H1 (cell line): Measurements from ENCODE around the gene CITED1. TPM values are rescaled to one million over a fixed set of nuclear protein-coding genes. Genes with fewer than 3 reads are reported as not detected.

ENCODE experiments used
- CTCF ChIA-PET: fragments of 300-600 bp; sonication (Branson Sonifier 250); formaldehyde crosslinking; loops from one replicate; lab custom pipeline; 2021; ENCODE audit not compliant: partially characterized antibody; lab: Charles Lee
- POLR2A ChIA-PET: fragments of 300-600 bp; sonication (Branson Sonifier 250); formaldehyde crosslinking; loops from one replicate; lab custom pipeline; 2021; ENCODE audit warnings: inconsistent platforms; ENCODE audit not compliant: partially characterized antibody; lab: Charles Lee
- DNase-seq, 2 experiments: peaks; one replicate each; pipeline versions ENCODE4 v3.0.0 to v3.0.0-alpha.2; 2010 to 2022; ENCODE audit warnings: low spot score in 2 of 2, low read depth in 1 of 2, mixed read lengths in 1 of 2
- FAIRE-seq: peaks from 2 replicates; lab custom pipeline; 2011; peaks lifted over from hg19 to GRCh38; lab: Jason Lieb, UNC
- H2AFZ ChIP-seq: 2 replicates; pipeline ENCODE4 v1.8.1; 2012; ENCODE audit warnings: low read length, inconsistent platforms
- H2AK5ac ChIP-seq: 2 replicates; pipeline ENCODE4 v1.6.1; 2013; ENCODE audit warnings: low read depth, low read length
- H2BK120ac ChIP-seq: replicated peaks from 2 replicates; pipeline ENCODE3; 2013; ENCODE audit warnings: low read depth, low read length, inconsistent platforms
- H2BK12ac ChIP-seq: 2 replicates; pipeline ENCODE4 v1.6.1; 2013; ENCODE audit warnings: low read depth, low read length
- H2BK15ac ChIP-seq: 2 replicates; pipeline ENCODE4 v1.6.1; 2013; ENCODE audit warnings: low read length
- H2BK20ac ChIP-seq: 2 replicates; pipeline ENCODE4 v1.6.1; 2013; ENCODE audit warnings: low read length
- H2BK5ac ChIP-seq: 2 replicates; pipeline ENCODE4 v1.6.1; 2013; ENCODE audit warnings: low read depth, low read length
- H3K14ac ChIP-seq: 2 replicates; pipeline ENCODE4 v1.6.1; 2013; ENCODE audit warnings: inconsistent platforms; ENCODE audit not compliant: insufficient read length
- H3K18ac ChIP-seq: 2 replicates; pipeline ENCODE4 v1.6.1; 2013; ENCODE audit warnings: low read length; ENCODE audit errors: extremely low read depth
- H3K23ac ChIP-seq: 2 replicates; pipeline ENCODE4 v1.6.1; 2013; ENCODE audit warnings: inconsistent platforms; ENCODE audit not compliant: insufficient read length
- H3K23me2 ChIP-seq: 2 replicates; pipeline ENCODE4 v1.6.1; 2013; ENCODE audit warnings: low read depth, low read length
- H3K27ac ChIP-seq: 2 replicates; pipeline ENCODE4 v1.6.1; 2011; ENCODE audit warnings: low read depth, low read length, inconsistent platforms
- H3K27me3 ChIP-seq, 4 experiments: replicated peaks in 1 of 4; 1 replicate in 1 of 4; 2 replicates in 3 of 4; pipeline versions ENCODE4 v1.6.1 to v1.8.1; 2011 to 2013; ENCODE audit warnings: low read length in 3 of 4, mild to moderate bottlenecking in 3 of 4, inconsistent platforms in 2 of 4, mixed read lengths in 2 of 4, moderate library complexity in 1 of 4; ENCODE audit not compliant: control insufficient read depth in 3 of 4, insufficient read depth in 3 of 4; ENCODE audit errors: extremely low read depth in 1 of 4
- H3K36me3 ChIP-seq, 4 experiments: 2 replicates each; pipeline versions ENCODE4 v1.6.1 to v1.8.1; 2011 to 2013; ENCODE audit warnings: mild to moderate bottlenecking in 4 of 4, low read length in 3 of 4, moderate library complexity in 2 of 4, control low read depth in 1 of 4, inconsistent platforms in 1 of 4; ENCODE audit not compliant: insufficient read depth in 4 of 4, control insufficient read depth in 2 of 4
- H3K4ac ChIP-seq: replicated peaks from 2 replicates; pipeline ENCODE3; 2013; ENCODE audit warnings: low read length, low read depth, mixed read lengths, inconsistent platforms; ENCODE audit not compliant: insufficient read length
- H3K4me1 ChIP-seq, 4 experiments: replicated peaks in 1 of 4; 1 replicate in 1 of 4; 2 replicates in 3 of 4; pipeline versions ENCODE4 v1.6.1 to v1.8.1; 2011 to 2013; ENCODE audit warnings: low read length in 3 of 4, inconsistent platforms in 2 of 4, mixed read lengths in 1 of 4; ENCODE audit not compliant: insufficient read depth in 4 of 4, control insufficient read depth in 3 of 4
- H3K4me2 ChIP-seq, 2 experiments: 2 replicates each; pipeline versions ENCODE4 v1.6.1 to v1.8.1; 2011 to 2013; ENCODE audit warnings: low read depth in 2 of 2, low read length in 2 of 2, control low read depth in 1 of 2, inconsistent platforms in 1 of 2, mild to moderate bottlenecking in 1 of 2; ENCODE audit not compliant: insufficient read depth in 1 of 2
- H3K4me3 ChIP-seq, 4 experiments: fragments of 200-600, 300-600 bp in 1 of 4; sonication (generic), shearing (Covaris generic), sonication (Bioruptor Twin) in 1 of 4; 2 replicates each; pipeline versions ENCODE4 v1.5.1 to v1.8.1; 2011 to 2016; ENCODE audit warnings: low read length in 4 of 4, low read depth in 3 of 4, control low read depth in 2 of 4, inconsistent platforms in 2 of 4, mild to moderate bottlenecking in 2 of 4, mixed read lengths in 1 of 4, moderate library complexity in 1 of 4; ENCODE audit not compliant: insufficient read depth in 2 of 4; ENCODE audit errors: extremely low read depth in 1 of 4
- H3K56ac ChIP-seq: replicated peaks from 2 replicates; pipeline ENCODE3; 2013; ENCODE audit warnings: low read depth, mild to moderate bottlenecking, mixed read lengths, low read length, inconsistent platforms; ENCODE audit not compliant: insufficient read length
- H3K79me1 ChIP-seq: 2 replicates; pipeline ENCODE4 v1.6.1; 2013; ENCODE audit warnings: low read depth, low read length, control low read depth
- H3K79me2 ChIP-seq, 2 experiments: 2 replicates each; pipeline versions ENCODE4 v1.6.1 to v1.8.1; 2012 to 2013; ENCODE audit warnings: low read length in 2 of 2, mild to moderate bottlenecking in 2 of 2, inconsistent platforms in 1 of 2; ENCODE audit not compliant: insufficient read depth in 2 of 2, control insufficient read depth in 1 of 2
- H3K9ac ChIP-seq, 4 experiments: replicated peaks in 1 of 4; 1 replicate in 1 of 4; 2 replicates in 3 of 4; pipeline versions ENCODE4 v1.6.1 to v1.8.1; 2011 to 2013; ENCODE audit warnings: low read depth in 3 of 4, low read length in 3 of 4, control low read depth in 2 of 4, mild to moderate bottlenecking in 2 of 4, moderate library complexity in 2 of 4, inconsistent platforms in 1 of 4; ENCODE audit errors: extremely low read depth in 1 of 4
- H3K9me3 ChIP-seq, 2 experiments: 2 replicates each; pipeline versions ENCODE4 v1.6.1 to v1.8.1; 2012 to 2013; ENCODE audit warnings: mild to moderate bottlenecking in 2 of 2, moderate library complexity in 2 of 2, control low read depth in 1 of 2, inconsistent platforms in 1 of 2, low read depth in 1 of 2, low read length in 1 of 2, mixed read lengths in 1 of 2; ENCODE audit not compliant: insufficient read depth in 2 of 2
- H4K20me1 ChIP-seq, 2 experiments: replicated peaks in 1 of 2; 2 replicates each; pipeline versions ENCODE3 to v1.8.1; 2011 to 2013; ENCODE audit warnings: inconsistent platforms in 2 of 2, low read length in 2 of 2, mild to moderate bottlenecking in 1 of 2; ENCODE audit not compliant: insufficient read depth in 2 of 2, control insufficient read depth in 1 of 2
- H4K5ac ChIP-seq: 2 replicates; pipeline ENCODE4 v1.6.1; 2013; ENCODE audit warnings: low read length, low read depth, mixed read lengths, inconsistent platforms; ENCODE audit not compliant: insufficient read length
- H4K8ac ChIP-seq: 2 replicates; pipeline ENCODE4 v1.8.0; 2013; ENCODE audit warnings: mild to moderate bottlenecking, moderate library complexity, low read length, inconsistent platforms; ENCODE audit not compliant: insufficient read depth; ENCODE audit errors: extremely low read depth
- H4K91ac ChIP-seq: replicated peaks from 2 replicates; pipeline ENCODE3; 2013; ENCODE audit warnings: low read length, mixed read lengths, inconsistent platforms; ENCODE audit not compliant: insufficient read length
- CTCF ChIP-seq, 3 experiments: IDR thresholded peaks; 1 replicate in 2 of 3; 2 replicates in 1 of 3; pipeline versions ENCODE4 v1.5.1 to v1.6.1; 2011; ENCODE audit warnings: low read length in 3 of 3, mild to moderate bottlenecking in 3 of 3, inconsistent platforms in 2 of 3, low read depth in 1 of 3, moderate library complexity in 1 of 3; ENCODE audit not compliant: insufficient read depth in 1 of 3; ENCODE audit errors: control extremely low read depth in 1 of 3
- MAX ChIP-seq: IDR thresholded peaks from 2 replicates; pipeline ENCODE4 v1.6.1; 2012; ENCODE audit warnings: inconsistent platforms
- PHF8 ChIP-seq: fragments of 200-600 bp; sonication (generic); conservative IDR thresholded peaks from 2 replicates; pipeline ENCODE4 v1.7.1; 2012; ENCODE audit warnings: low read depth, mild to moderate bottlenecking, inconsistent platforms, low read length, moderate library complexity
- SP1 ChIP-seq: IDR thresholded peaks from 2 replicates; pipeline ENCODE4 v1.6.1; 2011; ENCODE audit warnings: low read depth, low read length
- TAF7 ChIP-seq: optimal IDR thresholded peaks from 2 replicates; pipeline ENCODE3; 2011; ENCODE audit warnings: low read depth, mild to moderate bottlenecking, inconsistent platforms, low read length, moderate library complexity, borderline replicate concordance
- TEAD4 ChIP-seq: IDR thresholded peaks from 2 replicates; pipeline ENCODE4 v1.6.1; 2012; ENCODE audit warnings: low read depth, low read length, inconsistent platforms, mixed read lengths
- USF2 ChIP-seq: IDR thresholded peaks from 2 replicates; pipeline ENCODE4 v1.6.1; 2011; ENCODE audit warnings: low read length, improper control_type of control experiment
- WGBS, 2 experiments: shearing (Covaris generic) in 1 of 2; methylation state at CpG; one replicate each; pipeline versions ENCODE4 v1.1.6 to v1.1.7; 2013 to 2015; ENCODE audit warnings: low lambda C conversion rate in 2 of 2, mixed read lengths in 2 of 2, inconsistent platforms in 1 of 2, low coverage in 1 of 2, missing lambda C conversion rate in 1 of 2; ENCODE audit not compliant: insufficient replicate concordance in 2 of 2, insufficient coverage in 1 of 2, insufficient read length in 1 of 2; ENCODE audit errors: extremely low coverage in 1 of 2, missing lambda C conversion rate in 1 of 2; 5-methylcytosine and 5-hydroxymethylcytosine counted together
- polyA plus RNA-seq, 7 experiments: library from polyadenylated mRNA; depleted of rRNA in 3 of 7; stranded (reverse) in 5 of 7; unstranded in 2 of 7; fragments of >200 nt in 5 of 7; fragments of 200-250 nt in 2 of 7; gene quantifications; 1 replicate in 5 of 7; 2 replicates in 1 of 7; 4 replicates in 1 of 7; pipeline versions ENCODE4 v1.2.1 to v1.2.3, GENCODE V29; 2011 to 2013; ENCODE audit warnings: missing spikeins in 2 of 7, mixed read lengths in 2 of 7
- total RNA-seq: library from RNA; stranded (reverse); fragmentation: NEBNext Ultra II Directional; extraction: Animal tissue kit (Norgen Biotek cat#: 25700); gene quantifications from 2 replicates; pipeline ENCODE4 v1.2.1, GENCODE V29; 2021

CITED1 gene
- total and polyA plus RNA-seq, 2 of the 8 experiments (the other 6 are each of a cell fraction or from before 2014, with no cell fraction given), result 1.2 to 2.4 TPM

- no peak overlapping the region for H3K18ac ChIP-seq
- H3K4me3 ChIP-seq, result no peak overlapping the region
- WGBS, 2 experiments, result 83% methylated on average over 6 of the region's 8 CpGs; no CpG with 5 or more reads in 1 of the 2 experiments
- no peak overlapping the region for H4K91ac ChIP-seq
- H3K27ac ChIP-seq, result no peak overlapping the region
- no peak overlapping the region for H3K23ac ChIP-seq
- H3K36me3 ChIP-seq, result no peaks in the 10 kb centered on the region
- DNase-seq (no peak), FAIRE-seq (peak; percentile 48)
- no peak overlapping the region for H3K4ac ChIP-seq
- no peaks in the 10 kb centered on the region for H3K9me3 ChIP-seq
- H3K79me1 ChIP-seq, result no peaks in the 10 kb centered on the region
- H2BK20ac ChIP-seq, result no peak overlapping the region
- POLR2A ChIA-PET, result no interaction called here
- no peaks in the 10 kb centered on the region for H4K20me1 ChIP-seq
- no peak overlapping the region for H3K14ac ChIP-seq
- peak overlapping the region; percentile 39; the same call in 1 of the 2 replicates for H2BK12ac ChIP-seq
- H3K4me1 ChIP-seq, result peaks cover 0 to 12% (median 5%) of the 10 kb centered on the region in 4 experiments; a peak in 4 of 7 replicates
- CTCF ChIA-PET, result interaction anchor here (1.2 to 2.3 kb wide), 2 partner anchors 16 to 37 kb away, joined by 3 to 7 read pairs; partner anchors contain the start of gene RPS4X
- H2BK5ac ChIP-seq, result no peak overlapping the region
- H2BK120ac ChIP-seq, result no peak overlapping the region
- peaks cover 0 to 14% (median 10%) of the 10 kb centered on the region in 4 experiments; a peak in 6 of 7 replicates for H3K27me3 ChIP-seq
- H2BK15ac ChIP-seq, result no peak overlapping the region; the same call in 1 of the 2 replicates
- no peak overlapping the region for H4K8ac ChIP-seq
- no peaks in the 10 kb centered on the region for H3K79me2 ChIP-seq
- H3K9ac ChIP-seq, result no peak overlapping the region
- H4K5ac ChIP-seq, result no peak overlapping the region
- H3K56ac ChIP-seq, result no peak overlapping the region
- no peak overlapping the region for H3K4me2 ChIP-seq
- H2AFZ ChIP-seq, result no peak overlapping the region
- H2AK5ac ChIP-seq, result no peak overlapping the region
- peaks cover 5% of the 10 kb centered on the region for H3K23me2 ChIP-seq
- TF ChIP-seq CTCF (IDR thresholded peaks at IDR 0.05; ENCODE audit: control extremely low read depth in 1 of 3, insufficient read depth in 1 of 3, low read depth in 1 of 3, low read length in 3 of 3) (no peak), MAX (no peak), SP1 (no peak), PHF8 (no peak), USF2 (no peak), TEAD4 (no peak), TAF7 (no peak)
Measured at GRCh38 chrX:72313707-72314641, 8.3 kb upstream of the CITED1 start.
